HG02973 (cell line): ENCODE measurements around the gene OCA2.
"Not testable (repeated sequence)": the region's sequence is repeated elsewhere in the genome, so short reads cannot be mapped to it uniquely, and the experiment has no call there.

Source experiments
- ATAC-seq: cut with Tn5 transposase; IDR thresholded peaks from one replicate; pipeline ENCODE4 v1.9.1; 2021; ENCODE audit warnings: moderate library complexity; ENCODE audit not compliant: unreplicated experiment

OCA2 gene

GRCh38 chr15:27853624-27854455 is 245.3 kb downstream of the OCA2 start:
- no peak for ATAC-seq

GRCh38 chr15:27851858-27852210 is 247.3 kb downstream of the OCA2 start:
- ATAC-seq, result no peak

GRCh38 chr15:27850981-27851857 is 247.9 kb downstream of the OCA2 start:
- no peak for ATAC-seq

GRCh38 chr15:27850050-27850449 is 249.1 kb downstream of the OCA2 start:
- ATAC-seq, result no peak

GRCh38 chr15:27848936-27849335 is 250.2 kb downstream of the OCA2 start:
- not testable (repeated sequence) for ATAC-seq

GRCh38 chr15:27847775-27848710 is 251.1 kb downstream of the OCA2 start:
- no peak for ATAC-seq

- ATAC-seq, result no peak
These were observed 252.3 kb downstream of the OCA2 start for GRCh38 chr15:27846722-27847395.

GRCh38 chr15:27845535-27846369 is 253.4 kb downstream of the OCA2 start:
- no peak for ATAC-seq

GRCh38 chr15:27844018-27844666 is 255.0 kb downstream of the OCA2 start:
- no peak for ATAC-seq

GRCh38 chr15:27843146-27843545 is 256.0 kb downstream of the OCA2 start:
- no peak for ATAC-seq

GRCh38 chr15:27842526-27842925 is 256.6 kb downstream of the OCA2 start:
- no peak for ATAC-seq

- no peak for ATAC-seq
These were observed 263.7 kb downstream of the OCA2 start for GRCh38 chr15:27835233-27835939.

- no peak for ATAC-seq
These were observed 264.4 kb downstream of the OCA2 start for GRCh38 chr15:27834684-27835083.

GRCh38 chr15:27833974-27834373 is 265.1 kb downstream of the OCA2 start:
- no peak for ATAC-seq

- no peak for ATAC-seq
These were observed 265.9 kb downstream of the OCA2 start for GRCh38 chr15:27833178-27833577.

GRCh38 chr15:27832237-27832596 is 266.9 kb downstream of the OCA2 start:
- no peak for ATAC-seq

GRCh38 chr15:27831384-27832236 is 267.5 kb downstream of the OCA2 start:
- ATAC-seq, result no peak

GRCh38 chr15:27828746-27829145 is 270.4 kb downstream of the OCA2 start:
- ATAC-seq, result no peak
